GM12878 (cell line): ENCODE data around the gene ZSCAN23. TPM values are rescaled to one million over a fixed set of nuclear protein-coding genes. Genes with fewer than 3 reads are reported as not detected.

Experiments used
- ATAC-seq: fragments of 200-7000 bp; cut with Tn5 transposase; 3 replicates; pipeline ENCODE4 v1.9.1; 2020; ENCODE audit warnings: mild to moderate bottlenecking, moderate library complexity
- BruUV-seq: library from RNA; stranded (reverse); fragments of 400-500 nt; replicated peaks from 2 replicates; lab custom pipeline; 2021; lab: Mats Ljungman, UMichigan
- CTCF ChIA-PET: fragments of 300-600 bp; sonication (Branson Sonifier 250); formaldehyde crosslinking; extraction: SDS; loops from one replicate; lab custom pipeline; 2021; ENCODE audit warnings: inconsistent platforms; lab: Yijun Ruan, JAX
- POLR2A ChIA-PET: fragments of 350-600 bp; formaldehyde crosslinking; extraction: SDS; loops from one replicate; lab custom pipeline; 2021; ENCODE audit warnings: inconsistent platforms; lab: Charles Lee
- RAD21 ChIA-PET: fragments of 300-600 bp; sonication (Branson Sonifier 250); formaldehyde crosslinking; loops from one replicate; lab custom pipeline; 2023; ENCODE audit warnings: antibody characterized with exemption; ENCODE audit not compliant: unreplicated experiment; lab: Charles Lee
- SMC1A ChIA-PET: fragments of 300-600 bp; sonication (Branson Sonifier 250); formaldehyde crosslinking; loops from one replicate; lab custom pipeline; 2023; ENCODE audit not compliant: unreplicated experiment, uncharacterized antibody; lab: Charles Lee
- DNase-seq: peaks from one replicate; pipeline ENCODE4 v3.0.0-alpha.2; 2011; ENCODE audit warnings: low read depth, low spot score
- FAIRE-seq: peaks from 3 replicates; lab custom pipeline; 2011; peaks lifted over from hg19 to GRCh38; lab: Jason Lieb, UNC
- H2AFZ ChIP-seq: 2 replicates; pipeline ENCODE4 v1.6.0; 2011; ENCODE audit warnings: low read depth, low read length, control low read depth; ENCODE audit not compliant: control insufficient read depth
- H3K27ac ChIP-seq: 2 replicates; pipeline ENCODE4 v1.5.1; 2011; ENCODE audit warnings: control low read depth; ENCODE audit not compliant: control insufficient read depth, insufficient read depth
- H3K27me3 ChIP-seq, 2 experiments: replicated peaks in 1 of 2; 2 replicates each; pipeline versions ENCODE4 v1.6.0 to v1.6.1; 2011; ENCODE audit warnings: low read length in 1 of 2; ENCODE audit not compliant: control insufficient read depth in 2 of 2, insufficient read depth in 2 of 2
- H3K36me3 ChIP-seq, 2 experiments: 2 replicates each; pipeline ENCODE4 v1.5.1; 2011; ENCODE audit warnings: low read length in 1 of 2; ENCODE audit not compliant: control insufficient read depth in 2 of 2, insufficient read depth in 2 of 2
- H3K4me1 ChIP-seq: 2 replicates; pipeline ENCODE4 v1.6.1; 2011; ENCODE audit warnings: mild to moderate bottlenecking, low read length, moderate library complexity, mixed read lengths; ENCODE audit not compliant: control insufficient read depth, insufficient read depth
- H3K4me2 ChIP-seq: 2 replicates; pipeline ENCODE4 v1.6.0; 2011; ENCODE audit warnings: control low read depth; ENCODE audit not compliant: control insufficient read depth, insufficient read depth
- H3K4me3 ChIP-seq: fragments of 200-600 bp; sonication (generic); 2 replicates; pipeline ENCODE4 v1.5.1; 2016
- H3K79me2 ChIP-seq: 2 replicates; pipeline ENCODE4 v1.6.0; 2011; ENCODE audit warnings: low read length; ENCODE audit not compliant: control insufficient read depth, insufficient read depth
- H3K9ac ChIP-seq: 2 replicates; pipeline ENCODE4 v1.8.0; 2011; ENCODE audit warnings: low read length, control low read depth, mixed read lengths; ENCODE audit not compliant: control insufficient read depth, insufficient read depth
- H3K9me3 ChIP-seq: replicated peaks from 3 replicates; pipeline ENCODE4 v1.5.1; 2011; ENCODE audit warnings: mild to moderate bottlenecking, low read length; ENCODE audit not compliant: control insufficient read depth, insufficient read depth
- H4K20me1 ChIP-seq: 2 replicates; pipeline ENCODE4 v1.6.0; 2011; ENCODE audit not compliant: control insufficient read depth, insufficient read depth
- BCL11A ChIP-seq: IDR thresholded peaks from 2 replicates; pipeline ENCODE4 v1.6.1; 2011; ENCODE audit warnings: low read depth, low read length
- CREB1 ChIP-seq: IDR thresholded peaks from 2 replicates; pipeline ENCODE4 v1.6.1; 2012; ENCODE audit warnings: low read depth, mild to moderate bottlenecking, inconsistent platforms
- CTCF ChIP-seq, 3 experiments: IDR thresholded peaks in 2 of 3; conservative IDR thresholded peaks in 1 of 3; 2 replicates each; pipeline ENCODE4 v1.5.1; 2011; ENCODE audit warnings: low read depth in 3 of 3, low read length in 3 of 3, mild to moderate bottlenecking in 3 of 3, control low read depth in 2 of 3, moderate library complexity in 2 of 3, inconsistent platforms in 1 of 3, mixed read lengths in 1 of 3; ENCODE audit not compliant: control insufficient read depth in 2 of 3, insufficient read depth in 1 of 3; ENCODE audit errors: extremely low read depth in 1 of 3
- EP300 ChIP-seq, 2 experiments: fragments of 150-350 bp in 1 of 2; IDR thresholded peaks; 2 replicates each; pipeline ENCODE4 v1.6.1; 2011 to 2012; ENCODE audit warnings: low read depth in 2 of 2, low read length in 2 of 2, borderline replicate concordance in 1 of 2, improper control_type of control experiment in 1 of 2, inconsistent platforms in 1 of 2; ENCODE audit not compliant: control insufficient read depth in 1 of 2
- FOXK2 ChIP-seq: fragments of 450-650 bp; IDR thresholded peaks from 2 replicates; pipeline ENCODE4 v1.6.1; 2017; ENCODE audit warnings: mild to moderate bottlenecking, moderate library complexity
- HDAC2 ChIP-seq: fragments of 200-600 bp; sonication (generic); IDR thresholded peaks from 2 replicates; pipeline ENCODE4 v1.6.1; 2017
- MXI1 ChIP-seq: fragments of 150-350 bp; IDR thresholded peaks from 2 replicates; pipeline ENCODE4 v1.6.1; 2011; ENCODE audit warnings: low read depth, mild to moderate bottlenecking, inconsistent platforms, low read length, improper control_type of control experiment
- NFIC ChIP-seq: IDR thresholded peaks from 2 replicates; pipeline ENCODE4 v1.6.1; 2012; ENCODE audit warnings: low read depth, mild to moderate bottlenecking, inconsistent platforms, low read length, moderate library complexity
- RCOR1 ChIP-seq: conservative IDR thresholded peaks from 2 replicates; pipeline ENCODE4 v1.6.1; 2012; ENCODE audit warnings: low read depth, low read length, improper control_type of control experiment
- TCF7 ChIP-seq: IDR thresholded peaks from 2 replicates; pipeline ENCODE4 v1.6.1; 2014; ENCODE audit warnings: antibody characterized with exemption, borderline replicate concordance
- ZNF217 ChIP-seq: fragments of 450-650 bp; IDR thresholded peaks from 2 replicates; pipeline ENCODE4 v1.6.1; 2017; ENCODE audit warnings: antibody characterized with exemption, mild to moderate bottlenecking
- WGBS: methylation state at CpG from one replicate; pipeline ENCODE4 v1.1.6; 2016; ENCODE audit warnings: low lambda C conversion rate; ENCODE audit not compliant: insufficient replicate concordance, insufficient coverage; ENCODE audit errors: missing lambda C conversion rate; 5-methylcytosine and 5-hydroxymethylcytosine counted together
- in situ Hi-C: fragments of 300-500 bp; cut with MboI; formaldehyde crosslinking; loops from 9 replicates; pipeline ENCODE4 v1.14.3; 2018; ENCODE audit warnings: mixed read lengths
- intact Hi-C: fragments of 100-400 bp; cut with micrococcal nuclease; formaldehyde crosslinking; loops from one replicate; pipeline ENCODE4 v1.14.2; 2022; ENCODE audit not compliant: unreplicated experiment
- polyA plus RNA-seq, 11 experiments: library from polyadenylated mRNA; depleted of rRNA in 4 of 11; unstranded in 6 of 11; stranded (reverse) in 5 of 11; fragments of >200 nt; fragmentation: Nextera tagmentation in 4 of 11; fragmentation: Illumina TruSeq in 1 of 11; extraction: Ambion mirVana in 4 of 11; extraction: Trizol in 1 of 11; gene quantifications; 1 replicate in 1 of 11; 2 replicates in 10 of 11; pipeline versions ENCODE4 v1.2.1 to v1.2.3, GENCODE V29; 2011 to 2016; ENCODE audit warnings: inconsistent platforms in 2 of 11, missing spikeins in 2 of 11, low read depth in 1 of 11
- total RNA-seq, 4 experiments: library from RNA; depleted of rRNA in 3 of 4; stranded (reverse); fragments of >200 nt in 3 of 4; fragmentation: Illumina TruSeq in 1 of 4; extraction: Trizol in 1 of 4; gene quantifications; 2 replicates each; pipeline versions ENCODE4 v1.2.1 to v1.2.3, GENCODE V29; 2013 to 2021

Gene ZSCAN23
- total and polyA plus RNA-seq, 10 of the 15 experiments (the other 5 are each of a cell fraction or from before 2014, with no cell fraction given) = 0.04 to 2.3 (median 0.84) TPM

- WGBS = 54% methylated on average over 1 of the region's 1 CpG
- Histone ChIP-seq H3K27ac (no peak overlapping the region), H2AFZ (no peak overlapping the region), H3K27me3 (no peaks in the 10 kb centered on the region), H3K9ac (no peak overlapping the region), H3K9me3 (no peaks in the 10 kb centered on the region), H3K79me2 (peaks cover 37% of the 10 kb centered on the region), H3K4me1 (peaks cover 4% of the 10 kb centered on the region), H3K4me2 (no peak overlapping the region), H3K36me3 (peaks cover 0 to 3% of the 10 kb centered on the region in 2 experiments; a peak in 1 of 4 replicates), H3K4me3 (no peak overlapping the region), H4K20me1 (no peaks in the 10 kb centered on the region)
- in situ Hi-C loops = no loop called here
- DNase-seq = no peak
- SMC1A ChIA-PET = interaction anchor here (0.9 to 1.7 kb wide), 2 partner anchors 12 to 17 kb away, joined by 3 read pairs; no protein-coding TSS in a partner anchor
- CTCF ChIA-PET = no interaction called here
- POLR2A ChIA-PET = no interaction called here
- FAIRE-seq = no peak
- intact Hi-C loops = no loop called here
- BruUV-seq = no TSS peak
- RAD21 ChIA-PET = no interaction called here
- no peak for ATAC-seq
- no peak for TF ChIP-seq MXI1
- TF ChIP-seq NFIC = no peak
- TF ChIP-seq EP300 (IDR thresholded peaks at IDR 0.05; ENCODE audit: borderline replicate concordance in 1 of 2, control insufficient read depth in 1 of 2, low read depth in 2 of 2, low read length in 2 of 2) = no peak
- TF ChIP-seq BCL11A = no peak
- no peak for TF ChIP-seq FOXK2
- no peak for TF ChIP-seq RCOR1
- no peak for TF ChIP-seq HDAC2
- no peak for TF ChIP-seq CREB1
- TF ChIP-seq TCF7 = no peak
- TF ChIP-seq CTCF (IDR thresholded peaks at IDR 0.05 in 2 of 3, conservative IDR thresholded peaks at IDR 0.05 in 1 of 3; ENCODE audit: control insufficient read depth in 2 of 3, extremely low read depth in 1 of 3, insufficient read depth in 1 of 3, low read depth in 3 of 3, low read length in 3 of 3) = no peak
- TF ChIP-seq ZNF217 = no peak
These were observed 42.1 kb downstream of the ZSCAN23 start for GRCh38 chr6:28401172-28401571.
